ENCODE data around the gene SRSF7. TPM values are rescaled to one million over a fixed set of nuclear protein-coding genes. Genes with fewer than 3 reads are reported as not detected.
A peak's percentile ranks its signal among the peaks of the same experiment; 100 is the strongest.

Gene SRSF7
- total and polyA plus RNA-seq, 2 donors (not counting 1 experiment from before 2014, with no cell fraction given), result 283 to 505 TPM

- Mint-ChIP-seq H3K4me3 (peak overlapping the region; percentile 99), H3K27ac (peak overlapping the region; percentile 99), H3K4me1 (peaks cover 46% of the 10 kb centered on the region), H3K9me3 (ENCODE audit: insufficient read depth) (no peaks in the 10 kb centered on the region), H3K27me3 (no peaks in the 10 kb centered on the region)
- Histone ChIP-seq H2AFZ (ENCODE audit: insufficient read depth, low read depth, low read length, poor library complexity, severe bottlenecking) (peak overlapping the region; percentile 98), H3K27me3 (replicated peaks in 1 of 4; ENCODE audit: control extremely low read depth in 1 of 4, control insufficient read depth in 3 of 4, insufficient read depth in 4 of 4, low read length in 3 of 4) (no peaks in the 10 kb centered on the region), H3K9ac (ENCODE audit: low read length) (peak overlapping the region; percentile 100), H3K79me2 (ENCODE audit: control insufficient read depth, insufficient read depth, low read length) (peaks cover 55% of the 10 kb centered on the region), H3K4me3 (ENCODE audit: control extremely low read depth in 1 of 5, extremely low read depth in 1 of 5, insufficient read depth in 1 of 5, low read depth in 2 of 5, low read length in 4 of 5) (peak overlapping the region; percentile 78 to 100 (median 98)), H3K4me2 (replicated peaks; ENCODE audit: low read depth, low read length, poor library complexity, severe bottlenecking) (peak overlapping the region; percentile 85), H3K27ac (ENCODE audit: low read length in 2 of 2) (peak overlapping the region; percentile 98 to 99), H3K9me3 (ENCODE audit: control extremely low read depth in 1 of 3, control insufficient read depth in 2 of 3, insufficient read depth in 1 of 3, low read length in 2 of 3) (no peaks in the 10 kb centered on the region), H3K4me1 (ENCODE audit: control insufficient read depth in 2 of 2, insufficient read depth in 2 of 2, low read length in 2 of 2) (peaks cover 37 to 46% of the 10 kb centered on the region in 2 donors), H4K20me1 (ENCODE audit: control insufficient read depth, insufficient read depth, low read length, poor library complexity, severe bottlenecking) (peaks cover 32% of the 10 kb centered on the region), H3K36me3 (replicated peaks in 1 of 2; ENCODE audit: control extremely low read depth in 1 of 2, control insufficient read depth in 1 of 2, extremely low read depth in 1 of 2, insufficient read depth in 2 of 2, low read length in 1 of 2) (peaks cover 14 to 31% of the 10 kb centered on the region in 2 experiments)
- intact Hi-C loops (cut with micrococcal nuclease), result loop anchor here (1.0 to 5.0 kb wide), 8 partner anchors 26 to 377 kb away; partner anchors contain the start of genes ATL2, GALM and GEMIN6
- DNase-seq (no peak), ATAC-seq (ENCODE audit: low read depth) (no peak)
- ChIA-PET CTCF (interaction anchor here (0.9 to 1.9 kb wide), 2 partner anchors 10 to 170 kb away, joined by 4 to 9 read pairs; no protein-coding TSS in a partner anchor), POLR2A (interaction anchor here (0.6 to 2.3 kb wide), 19 partner anchors 10 to 376 kb away, joined by 3 to 18 read pairs (median 5); partner anchors contain the start of genes ATL2, DHX57, GALM and GEMIN6)
- 23% methylated on average over 13 of the region's 18 CpGs for WGBS (ENCODE audit: insufficient coverage)
- TF ChIP-seq EZH2 (IDR thresholded peaks at IDR 0.05; ENCODE audit: borderline replicate concordance, insufficient read depth, low read depth, low read length, poor library complexity, severe bottlenecking), result no peak
- TF ChIP-seq CTCF (IDR thresholded peaks at IDR 0.05), result no peak
Observed at GRCh38 chr2:38751596-38752410, 642 bp upstream of the SRSF7 start.
